Neural cell (in vitro differentiated cells): Measurements from ENCODE around the gene NFAT5. TPM values are rescaled to one million over a fixed set of nuclear protein-coding genes. Genes with fewer than 3 reads are reported as not detected.

ENCODE experiments used
- H2AFZ ChIP-seq: fragments of 200-600, 300-800 bp; sonication (generic), shearing (Covaris generic); 2 replicates; pipeline ENCODE4 v1.6.0; 2014; ENCODE audit warnings: low read depth, mild to moderate bottlenecking, antibody characterized with exemption, low read length, moderate library complexity
- H3F3A ChIP-seq: fragments of 200-600 bp; shearing (Covaris generic); 2 replicates; pipeline ENCODE4 v1.6.1; 2016; ENCODE audit warnings: mild to moderate bottlenecking, moderate library complexity, mixed read lengths, antibody characterized with exemption, low read length; ENCODE audit not compliant: insufficient read depth, poor library complexity, severe bottlenecking
- H3K27ac ChIP-seq: fragments of 200-600, 300-800 bp; sonication (generic), shearing (Covaris generic); 2 replicates; pipeline ENCODE4 v1.5.1; 2014; ENCODE audit warnings: mild to moderate bottlenecking, low read length, moderate library complexity
- H3K27me3 ChIP-seq: fragments of 300-800, 200-600 bp; sonication (generic), shearing (Covaris generic); 2 replicates; pipeline ENCODE4 v1.6.0; 2014; ENCODE audit warnings: mild to moderate bottlenecking, low read depth, low read length, moderate library complexity; ENCODE audit not compliant: insufficient read depth
- H3K36me3 ChIP-seq: fragments of 300-800, 200-600 bp; sonication (generic), shearing (Covaris generic); 2 replicates; pipeline ENCODE4 v1.5.1; 2014; ENCODE audit warnings: mild to moderate bottlenecking, antibody characterized with exemption, low read length, moderate library complexity; ENCODE audit not compliant: insufficient read depth
- H3K4me2 ChIP-seq: fragments of 300-800, 200-600 bp; sonication (generic), shearing (Covaris generic); 2 replicates; pipeline ENCODE4 v1.6.0; 2014; ENCODE audit warnings: mild to moderate bottlenecking, low read length
- H3K4me3 ChIP-seq: fragments of 300-800, 200-600 bp; sonication (generic), shearing (Covaris generic); 2 replicates; pipeline ENCODE4 v1.5.1; 2014; ENCODE audit warnings: mild to moderate bottlenecking, low read length, moderate library complexity
- H3K79me2 ChIP-seq: fragments of 200-600 bp; shearing (Covaris generic); replicated peaks from 2 replicates; pipeline ENCODE4 v1.6.0; 2014; ENCODE audit warnings: mild to moderate bottlenecking, low read length, moderate library complexity; ENCODE audit not compliant: insufficient read depth
- H3K9ac ChIP-seq: fragments of 300-800, 200-600 bp; sonication (generic), shearing (Covaris generic); 2 replicates; pipeline ENCODE4 v1.6.1; 2016; ENCODE audit warnings: mild to moderate bottlenecking, low read length, mixed read lengths
- H3K9me2 ChIP-seq: fragments of 200-600 bp; shearing (Covaris generic); 2 replicates; pipeline ENCODE4 v1.6.1; 2016; ENCODE audit warnings: mild to moderate bottlenecking, low read length, mixed read lengths; ENCODE audit not compliant: insufficient read depth
- H3K9me3 ChIP-seq: fragments of 200-600, 300-800 bp; sonication (generic), shearing (Covaris generic); 2 replicates; pipeline ENCODE4 v1.6.1; 2016; ENCODE audit warnings: mild to moderate bottlenecking, mixed run types, low read length, moderate library complexity, mixed read lengths
- H4K20me1 ChIP-seq: fragments of 200-600 bp; shearing (Covaris generic); 2 replicates; pipeline ENCODE4 v1.6.1; 2016; ENCODE audit warnings: mild to moderate bottlenecking, mixed run types; ENCODE audit not compliant: insufficient read depth
- CTCF ChIP-seq: fragments of 450-650 bp; IDR thresholded peaks from 2 replicates; pipeline ENCODE4 v1.5.1; 2014; ENCODE audit warnings: antibody characterized with exemption, mild to moderate bottlenecking, moderate library complexity; ENCODE audit not compliant: poor library complexity, severe bottlenecking
- EP300 ChIP-seq: fragments of 450-650 bp; conservative IDR thresholded peaks from 2 replicates; pipeline ENCODE4 v1.6.1; 2014; ENCODE audit warnings: antibody characterized with exemption, mild to moderate bottlenecking, moderate library complexity; ENCODE audit not compliant: poor library complexity, severe bottlenecking
- EZH2 ChIP-seq: fragments of 200-600, 300-800 bp; shearing (Covaris generic), sonication (generic); IDR thresholded peaks from 2 replicates; pipeline ENCODE4 v1.6.1; 2014; ENCODE audit warnings: antibody characterized with exemption, low read length, borderline replicate concordance, mild to moderate bottlenecking; ENCODE audit not compliant: insufficient read depth, poor library complexity, severe bottlenecking
- MXI1 ChIP-seq: fragments of 450-650 bp; conservative IDR thresholded peaks from 2 replicates; pipeline ENCODE4 v1.6.1; 2014; ENCODE audit warnings: antibody characterized with exemption, mild to moderate bottlenecking; ENCODE audit not compliant: poor library complexity, severe bottlenecking
- POLR2AphosphoS5 ChIP-seq: IDR thresholded peaks from 2 replicates; pipeline ENCODE4 v1.6.1; 2012
- RAD21 ChIP-seq: fragments of 450-650 bp; conservative IDR thresholded peaks from 2 replicates; pipeline ENCODE4 v1.6.1; 2014; ENCODE audit warnings: antibody characterized with exemption, mild to moderate bottlenecking, moderate library complexity
- REST ChIP-seq: IDR thresholded peaks from 2 replicates; pipeline ENCODE4 v1.6.1; 2012; ENCODE audit warnings: borderline replicate concordance
- SMC3 ChIP-seq: fragments of 450-650 bp; conservative IDR thresholded peaks from 2 replicates; pipeline ENCODE4 v1.6.1; 2014; ENCODE audit warnings: antibody characterized with exemption, mild to moderate bottlenecking, moderate library complexity; ENCODE audit not compliant: poor library complexity
- TAF1 ChIP-seq: IDR thresholded peaks from 2 replicates; pipeline ENCODE4 v1.6.1; 2012; ENCODE audit warnings: low read depth
- polyA plus RNA-seq: library from polyadenylated mRNA; depleted of rRNA; stranded (reverse); fragments of >200 nt; gene quantifications from 2 replicates; pipeline ENCODE4 v1.2.3, GENCODE V29; 2014

The NFAT5 gene
- polyA plus RNA-seq, 1 donor from 2014 or later, result 9.2 TPM

GRCh38 chr16:69718111-69718764, 152.5 kb downstream of the NFAT5 start:
- no peak overlapping the region for H3K9ac ChIP-seq
- H3K79me2 ChIP-seq, result no peaks in the 10 kb centered on the region
- no peaks in the 10 kb centered on the region for H4K20me1 ChIP-seq
- H3K36me3 ChIP-seq, result no peaks in the 10 kb centered on the region
- H3K27me3 ChIP-seq, result no peaks in the 10 kb centered on the region
- no peak overlapping the region for H3K27ac ChIP-seq
- H3K9me3 ChIP-seq, result no peaks in the 10 kb centered on the region
- H2AFZ ChIP-seq, result no peak overlapping the region
- H3K4me3 ChIP-seq, result no peak overlapping the region
- no peaks in the 10 kb centered on the region for H3K9me2 ChIP-seq
- TF ChIP-seq SMC3 (no peak), MXI1 (no peak), EP300 (no peak), REST (no peak), TAF1 (no peak), RAD21 (no peak), EZH2 (no peak), CTCF (no peak), POLR2AphosphoS5 (no peak)
- H3K4me2 ChIP-seq, result no peak overlapping the region
- H3F3A ChIP-seq, result no peaks in the 10 kb centered on the region

- H3K27me3 ChIP-seq, result no peaks in the 10 kb centered on the region
- H3K36me3 ChIP-seq, result no peaks in the 10 kb centered on the region
- TF ChIP-seq POLR2AphosphoS5, result no peak
- no peak for TF ChIP-seq CTCF
- no peak for TF ChIP-seq EZH2
- no peak for TF ChIP-seq SMC3
- no peak for TF ChIP-seq TAF1
- no peak for TF ChIP-seq REST
- no peak for TF ChIP-seq MXI1
- TF ChIP-seq EP300, result no peak
- TF ChIP-seq RAD21, result no peak
- no peak overlapping the region for H2AFZ ChIP-seq
- no peak overlapping the region for H3K4me2 ChIP-seq
- H3K9ac ChIP-seq, result no peak overlapping the region
- H4K20me1 ChIP-seq, result no peaks in the 10 kb centered on the region
- H3K27ac ChIP-seq, result no peak overlapping the region
- no peaks in the 10 kb centered on the region for H3K9me2 ChIP-seq
- no peak overlapping the region for H3K4me3 ChIP-seq
- no peaks in the 10 kb centered on the region for H3K79me2 ChIP-seq
- H3F3A ChIP-seq, result no peaks in the 10 kb centered on the region
- H3K9me3 ChIP-seq, result no peaks in the 10 kb centered on the region
These were observed 155.2 kb downstream of the NFAT5 start for GRCh38 chr16:69720822-69721430.
